ENCODE results near the gene FAM236D.
"Not testable (repeated sequence)": the region's sequence is repeated elsewhere in the genome, so short reads cannot be mapped to it uniquely, and the experiment has no call there.

Gene FAM236D

DNA sequence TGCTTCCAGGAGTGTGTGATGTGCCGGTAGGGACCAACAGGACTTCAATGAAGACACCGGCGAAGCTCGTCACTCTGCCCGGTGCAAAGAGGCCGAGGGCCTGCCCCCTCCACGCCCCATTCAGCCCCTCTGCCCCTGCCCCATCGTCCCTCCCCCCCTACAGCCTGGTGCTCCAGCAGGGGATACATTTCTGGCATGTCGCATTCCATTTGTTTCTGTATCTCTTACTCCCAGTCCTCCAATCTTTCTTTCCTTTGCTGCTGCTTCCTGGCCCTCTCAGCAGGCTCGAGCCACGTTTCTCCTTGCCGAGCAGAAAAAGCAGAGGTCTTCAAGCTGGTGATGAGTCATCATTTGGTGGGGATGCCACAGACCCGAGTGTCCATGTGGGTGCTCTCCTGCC lies at the start of gene FAM236D:
FAM236D (minus strand) TSS at position 101 of the 400 bp plus-strand sequence; CDS start at position 1, 100 bp downstream.
- H3K4me3 ChIP-seq, H3K27ac ChIP-seq: not testable (repeated sequence)

DNA sequence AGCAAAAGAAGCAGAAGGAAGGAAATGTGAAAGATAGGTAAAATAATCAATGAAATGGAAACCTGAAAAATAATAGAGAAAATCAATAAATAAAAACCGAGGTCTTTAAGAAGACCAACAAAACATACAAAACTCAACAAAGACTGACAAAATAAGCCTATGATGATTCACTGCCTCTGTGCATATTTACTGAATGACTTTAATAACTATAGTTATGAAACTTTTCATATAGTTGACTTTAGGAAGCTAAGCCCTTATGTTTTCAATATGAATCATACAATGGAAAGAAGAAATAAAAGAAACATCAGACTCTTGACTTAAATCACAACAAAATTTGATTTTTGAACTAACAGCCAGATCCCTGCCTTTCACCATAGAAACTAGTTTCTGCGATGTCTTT lies 29.5 kb upstream of the FAM236D start:
- H3K4me3 ChIP-seq = not testable (repeated sequence)

DNA sequence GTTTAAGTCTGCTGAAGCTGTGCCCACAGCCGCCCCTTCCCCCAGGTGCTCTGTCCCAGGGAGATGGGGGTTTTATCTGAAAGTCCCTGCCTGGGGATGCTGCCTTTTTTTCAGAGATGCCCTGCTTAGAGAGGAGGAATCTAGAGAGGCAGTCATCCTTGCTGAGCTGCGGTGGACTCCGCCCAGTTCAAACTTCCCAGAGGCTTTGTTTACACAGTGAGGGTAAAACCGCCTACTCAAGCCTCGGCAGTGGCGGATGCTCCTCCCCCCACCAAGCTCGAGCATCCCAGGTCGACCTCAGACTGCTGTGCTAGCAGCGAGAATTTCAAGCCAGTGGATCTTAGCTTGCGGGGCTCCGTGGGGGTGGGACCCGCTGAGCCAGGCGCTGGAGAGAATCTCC lies 22.7 kb upstream of the FAM236D start:
- H3K27ac ChIP-seq = not testable (repeated sequence)

More for the DNA sequence above, 29.5 kb upstream of the FAM236D start:
- H3K27ac ChIP-seq = not testable (repeated sequence)

DNA sequence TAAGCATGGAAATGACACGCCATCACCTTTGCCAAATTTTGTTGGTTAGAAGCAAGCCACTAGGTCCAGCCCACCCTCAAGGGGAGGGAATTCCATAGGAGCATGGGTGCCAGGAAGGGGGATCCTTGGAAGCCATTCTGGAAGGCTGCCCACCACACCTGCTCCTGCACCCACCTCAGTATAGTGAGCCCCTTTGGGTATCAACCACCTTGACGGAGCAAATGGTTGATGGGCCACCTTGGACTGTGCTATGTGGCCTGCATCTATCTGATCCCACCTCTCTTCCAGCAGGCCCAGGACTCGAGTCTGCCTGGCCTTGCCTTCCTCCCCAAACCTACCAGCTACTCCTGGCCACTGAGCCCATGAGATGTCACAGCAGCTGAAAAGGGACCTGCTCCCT lies 17.6 kb downstream of the FAM236D start:
- H3K4me3 ChIP-seq, H3K27ac ChIP-seq: not testable (repeated sequence)

More for the DNA sequence above, 22.7 kb upstream of the FAM236D start:
- not testable (repeated sequence) for H3K4me3 ChIP-seq

DNA sequence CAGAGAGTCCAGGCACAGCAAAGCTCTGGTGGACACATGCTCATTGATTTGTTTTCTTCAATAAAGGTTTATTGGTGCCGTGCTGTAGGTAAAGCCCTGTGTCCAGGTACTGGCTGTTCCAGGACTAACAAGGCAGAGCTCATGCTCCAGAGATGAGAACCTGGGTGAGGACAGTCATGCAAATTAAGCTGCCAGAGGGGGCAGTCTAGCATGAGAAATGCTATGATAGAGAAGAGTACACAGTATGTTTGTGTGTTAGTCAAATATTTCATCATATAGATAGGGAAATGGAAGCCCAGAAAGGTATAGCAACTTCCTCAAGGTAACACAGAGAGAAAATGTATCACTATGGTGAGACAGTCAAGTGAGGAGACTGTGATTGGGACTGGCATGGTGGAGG lies 19.9 kb downstream of the FAM236D start:
- H3K4me3 ChIP-seq, H3K27ac ChIP-seq: not testable (repeated sequence)

DNA sequence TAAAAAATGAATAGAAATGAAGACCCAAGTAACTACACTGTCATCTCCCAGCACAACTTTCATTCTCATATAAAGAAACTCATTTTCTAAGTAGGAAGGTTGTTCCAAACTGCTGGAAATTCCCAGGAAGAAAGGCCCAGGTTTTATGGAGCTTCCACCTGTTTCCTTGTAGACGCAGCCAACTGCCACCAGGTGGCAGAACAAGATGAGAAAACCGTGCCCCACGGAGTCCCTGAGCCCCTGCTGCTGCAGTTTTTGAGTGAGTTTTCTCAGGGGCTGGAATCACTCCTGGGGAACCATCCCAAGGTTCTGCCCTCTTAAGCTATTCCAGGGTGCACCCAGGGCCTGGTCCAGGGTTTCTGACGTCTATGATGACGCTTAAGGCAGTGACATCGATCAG lies 24.0 kb downstream of the FAM236D start:
- not testable (repeated sequence) for H3K4me3 ChIP-seq, H3K27ac ChIP-seq

DNA sequence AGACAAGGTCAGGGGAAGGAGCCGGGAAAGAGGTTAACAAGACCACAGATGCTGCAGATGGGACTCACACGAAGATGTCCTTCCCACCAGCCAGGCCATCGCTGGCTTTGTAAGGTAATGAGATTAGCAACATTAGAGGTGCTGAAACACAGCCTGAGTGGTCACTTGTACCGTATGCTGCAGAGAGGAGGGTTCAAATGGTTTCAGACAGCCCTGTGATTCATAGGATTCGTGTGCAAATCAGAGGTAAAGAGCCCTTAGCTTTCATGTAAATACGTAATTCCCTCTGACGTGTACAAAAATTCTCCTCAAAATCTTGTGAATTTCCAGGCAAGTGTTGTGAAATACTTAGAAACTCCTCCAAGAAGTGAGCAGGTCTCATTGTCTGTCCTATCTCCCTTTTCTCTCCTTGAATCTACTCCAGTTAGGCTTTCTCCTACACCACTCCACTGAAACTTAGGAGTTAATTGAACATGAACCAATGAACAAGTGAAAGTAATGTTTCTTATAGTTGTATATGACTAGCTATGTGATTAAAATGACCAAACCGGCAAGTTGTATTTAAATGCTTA lies 24.6 kb downstream of the FAM236D start:
- not testable (repeated sequence) for H3K4me3 ChIP-seq, H3K27ac ChIP-seq

DNA sequence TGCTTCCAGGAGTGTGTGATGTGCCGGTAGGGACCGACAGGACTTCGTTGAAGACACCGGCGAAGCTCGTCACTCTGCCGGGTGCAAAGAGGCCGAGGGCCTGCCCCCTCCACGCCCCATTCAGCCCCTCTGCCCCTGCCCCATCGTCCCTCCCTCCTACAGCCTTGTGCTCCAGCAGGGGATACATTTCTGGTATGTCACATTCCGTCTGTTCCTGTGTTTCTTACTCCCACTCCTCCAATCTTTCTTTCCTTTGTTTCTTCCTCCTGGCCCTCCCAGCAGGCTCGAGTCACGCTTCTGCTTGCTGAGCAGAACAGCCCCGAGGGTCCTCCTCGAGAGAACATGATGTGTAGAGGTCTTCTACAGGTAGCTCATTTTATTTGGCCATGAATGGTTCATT lies 25.4 kb downstream of the FAM236D start, which contains the start of gene FAM236B:
FAM236B (minus strand) TSS at position 101 of the 400 bp plus-strand sequence; CDS start at position 1, 100 bp downstream.
- H3K27ac ChIP-seq, H3K4me3 ChIP-seq: not testable (repeated sequence)

DNA sequence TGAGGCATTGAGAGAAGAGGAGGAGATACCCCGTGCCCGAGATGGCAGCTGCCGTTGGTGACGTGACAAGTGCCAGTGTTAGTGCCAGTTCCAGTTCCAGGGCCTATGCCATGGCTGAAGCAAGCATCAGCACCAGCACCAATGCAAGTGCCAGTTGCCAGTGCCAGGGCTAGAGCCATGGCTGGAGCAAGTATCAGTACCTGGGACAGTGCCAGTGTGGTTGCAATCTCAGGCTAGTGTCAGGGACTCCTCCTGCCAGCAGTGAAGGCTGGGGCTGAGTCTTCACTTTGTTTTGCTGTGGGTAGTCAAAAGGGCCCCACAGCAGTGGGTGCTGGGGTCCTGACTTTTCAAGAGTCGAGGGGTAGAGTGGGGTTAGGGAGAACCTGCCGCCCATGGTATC lies 29.9 kb downstream of the FAM236D start:
- not testable (repeated sequence) for H3K27ac ChIP-seq, H3K4me3 ChIP-seq

DNA sequence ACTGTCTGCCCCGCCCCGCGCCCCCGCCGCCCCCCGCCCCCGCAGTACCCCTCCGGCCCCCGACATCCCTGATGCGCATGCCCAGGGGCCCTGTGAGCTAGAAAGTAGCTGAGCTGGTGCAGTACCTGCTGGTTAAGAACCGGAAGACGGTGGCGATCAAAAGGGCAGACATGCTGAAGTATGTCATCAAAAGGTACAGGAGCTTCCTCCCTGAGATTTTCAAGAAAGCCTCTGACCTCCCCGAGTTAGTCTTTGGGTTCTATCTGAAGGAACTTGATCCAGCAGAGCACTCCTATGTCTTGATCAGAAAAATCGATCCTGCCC lies 30.6 kb downstream of the FAM236D start:
- not testable (repeated sequence) for H3K4me3 ChIP-seq, H3K27ac ChIP-seq

DNA sequence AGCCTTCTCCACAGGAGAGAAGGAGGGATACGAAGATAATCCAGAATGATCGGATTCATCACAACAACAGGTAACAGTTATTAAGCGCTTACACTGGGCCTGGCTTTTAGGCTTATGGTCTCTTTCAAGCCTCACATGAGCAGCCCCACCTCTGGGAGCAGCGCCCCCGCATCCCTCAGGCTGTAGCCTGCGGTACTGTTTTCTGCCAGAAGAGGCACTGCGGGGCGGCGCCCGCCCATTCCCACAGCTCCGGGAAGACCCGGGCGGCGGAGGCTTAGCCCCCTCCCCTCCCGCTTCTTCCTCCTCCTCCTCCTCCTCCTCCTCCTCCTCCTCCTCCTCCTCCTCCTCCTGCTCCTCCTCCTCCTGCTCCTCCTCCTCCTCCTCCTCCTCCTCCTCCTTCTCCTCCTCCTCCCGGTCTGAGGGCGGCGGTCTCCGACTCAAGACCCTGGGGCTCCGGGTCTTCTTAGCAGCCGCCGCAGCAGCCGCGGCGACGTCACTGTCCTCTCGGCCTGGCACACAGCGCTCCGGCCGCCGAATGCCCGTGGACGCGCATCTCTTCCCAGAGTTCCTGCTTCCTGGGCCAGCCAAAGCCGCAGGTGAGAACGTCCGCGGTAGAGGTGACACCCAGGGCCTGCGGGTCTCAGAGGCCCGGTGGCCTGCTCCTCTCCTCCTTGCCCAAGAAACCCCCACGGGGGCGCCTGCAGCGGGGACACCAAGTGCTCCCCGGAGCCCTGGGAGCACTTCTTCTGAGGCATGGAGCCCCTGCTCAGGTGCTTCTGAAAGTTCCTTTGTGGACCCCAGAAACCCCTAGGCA lies 31.1 kb downstream of the FAM236D start, which contains the start of gene DMRTC1B:
DMRTC1B (plus strand) TSS at position 238 of the 814 bp plus-strand sequence. CDS start 68,246 bp downstream, outside the sequence.
- not testable (repeated sequence) for H3K4me3 ChIP-seq, H3K27ac ChIP-seq

DNA sequence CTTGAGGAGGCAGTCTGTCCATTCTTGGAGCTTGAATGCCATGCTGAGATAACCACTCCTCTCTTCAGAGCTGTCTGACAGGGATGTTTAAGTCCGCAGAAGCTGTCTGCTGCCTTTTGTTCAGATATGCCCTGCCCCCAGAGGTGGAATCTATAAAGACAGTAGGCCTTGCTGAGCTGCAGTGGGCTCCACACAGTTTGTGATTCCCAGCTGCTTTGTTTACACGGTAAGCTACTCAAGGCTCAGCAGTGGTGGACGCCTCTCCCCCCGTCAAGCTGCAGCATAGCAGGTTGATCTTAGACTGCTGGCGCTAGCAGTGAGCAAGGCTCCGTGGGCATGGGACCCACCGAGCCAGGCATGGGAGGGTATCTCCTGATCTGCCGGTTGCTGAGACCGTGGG lies 47.6 kb downstream of the FAM236D start:
- not testable (repeated sequence) for H3K27ac ChIP-seq, H3K4me3 ChIP-seq
